ENCODE measurements around the gene WDR33. TPM values are rescaled to one million over a fixed set of nuclear protein-coding genes. Genes with fewer than 3 reads are reported as not detected.
"Not testable (repeated sequence)": the region's sequence is repeated elsewhere in the genome, so short reads cannot be mapped to it uniquely, and the experiment has no call there.

Gene WDR33
- total and polyA plus RNA-seq, 9 donors, result 16.3 to 56.2 (median 46.7) TPM

- Histone ChIP-seq H3K36me3 (no peaks in the 10 kb centered on the region), H3K4me3 (no peak overlapping the region), H3K27me3 (no peaks in the 10 kb centered on the region), H3K4me1 (ENCODE audit: insufficient read depth) (no peaks in the 10 kb centered on the region), H3K27ac (no peak overlapping the region), H3K9me3 (no peaks in the 10 kb centered on the region)
- no peak for TF ChIP-seq CTCF (IDR thresholded peaks at IDR 0.05)
- no peak for TF ChIP-seq POLR2A (IDR thresholded peaks at IDR 0.05)
- no peak for TF ChIP-seq EP300 (IDR thresholded peaks at IDR 0.05)
- no peak for DNase-seq
- intact Hi-C loops (cut with DNase I), result no loop called here
- 53 to 59% (median 58%) methylated on average over 1 of the region's 1 CpG for WGBS, 3 donors
Measured at GRCh38 chr2:127814677-127815076, 3.7 kb upstream of the WDR33 start.

- intact Hi-C loops (cut with DNase I); H3K36me3 ChIP-seq: not testable (repeated sequence)
- WGBS, 3 donors, result 91 to 95% (median 94%) methylated on average over 3 of the region's 3 CpGs
Measured at GRCh38 chr2:127812441-127812840, 1.5 kb upstream of the WDR33 start.

GRCh38 chr2:127811397-127812321 lies 688 bp upstream of the WDR33 start:
- intact Hi-C loops (cut with DNase I), result no loop called here
- H3K36me3 ChIP-seq, result no peaks in the 10 kb centered on the region
- peak in 2 of 5 donors; percentile 26 to 32 for DNase-seq
- H3K27ac ChIP-seq, result peak overlapping the region; percentile 83 to 88
- peaks cover 8% of the 10 kb centered on the region for H3K4me1 ChIP-seq (ENCODE audit: insufficient read depth)
- no peaks in the 10 kb centered on the region for H3K27me3 ChIP-seq
- H3K9me3 ChIP-seq, result no peaks in the 10 kb centered on the region
- TF ChIP-seq POLR2A (IDR thresholded peaks at IDR 0.05), result no peak
- no peak for TF ChIP-seq CTCF (IDR thresholded peaks at IDR 0.05)
- TF ChIP-seq EP300 (IDR thresholded peaks at IDR 0.05), result no peak
- peak overlapping the region; percentile 96 for H3K4me3 ChIP-seq
- 32 to 40% (median 36%) methylated on average over 34 of the region's 34 CpGs for WGBS, 3 donors

More at GRCh38 chr2:127812441-127812840, 1.5 kb upstream of the WDR33 start:
- not testable (repeated sequence) for H3K4me1 ChIP-seq (ENCODE audit: insufficient read depth); H3K27me3 ChIP-seq; DNase-seq; H3K4me3 ChIP-seq; H3K9me3 ChIP-seq; H3K27ac ChIP-seq

GRCh38 chr2:127810156-127810618 lies 784 bp downstream of the WDR33 start:
- TF ChIP-seq EP300 (IDR thresholded peaks at IDR 0.05), result no peak
- no peak for TF ChIP-seq POLR2A (IDR thresholded peaks at IDR 0.05)
- TF ChIP-seq CTCF (IDR thresholded peaks at IDR 0.05), result no peak
- H3K27ac ChIP-seq, result peak overlapping the region; percentile 83 to 88
- H3K27me3 ChIP-seq, result no peaks in the 10 kb centered on the region
- WGBS, 3 donors, result 0 to 1% (median 1%) methylated on average over 10 of the region's 10 CpGs
- H3K36me3 ChIP-seq, result no peaks in the 10 kb centered on the region
- H3K9me3 ChIP-seq, result no peaks in the 10 kb centered on the region
- H3K4me1 ChIP-seq (ENCODE audit: insufficient read depth), result peaks cover 12% of the 10 kb centered on the region
- no peak for DNase-seq
- intact Hi-C loops (cut with DNase I), result no loop called here
- H3K4me3 ChIP-seq, result peak overlapping the region; percentile 96
